ENCODE data around the gene TMEM203. TPM values are rescaled to one million over a fixed set of nuclear protein-coding genes. Genes with fewer than 3 reads are reported as not detected.

The TMEM203 gene
- total and polyA plus RNA-seq, 2 of the 13 experiments (the other 11 are each of a cell fraction or from before 2014, with no cell fraction given) = 23.4 to 36.7 TPM

DNA sequence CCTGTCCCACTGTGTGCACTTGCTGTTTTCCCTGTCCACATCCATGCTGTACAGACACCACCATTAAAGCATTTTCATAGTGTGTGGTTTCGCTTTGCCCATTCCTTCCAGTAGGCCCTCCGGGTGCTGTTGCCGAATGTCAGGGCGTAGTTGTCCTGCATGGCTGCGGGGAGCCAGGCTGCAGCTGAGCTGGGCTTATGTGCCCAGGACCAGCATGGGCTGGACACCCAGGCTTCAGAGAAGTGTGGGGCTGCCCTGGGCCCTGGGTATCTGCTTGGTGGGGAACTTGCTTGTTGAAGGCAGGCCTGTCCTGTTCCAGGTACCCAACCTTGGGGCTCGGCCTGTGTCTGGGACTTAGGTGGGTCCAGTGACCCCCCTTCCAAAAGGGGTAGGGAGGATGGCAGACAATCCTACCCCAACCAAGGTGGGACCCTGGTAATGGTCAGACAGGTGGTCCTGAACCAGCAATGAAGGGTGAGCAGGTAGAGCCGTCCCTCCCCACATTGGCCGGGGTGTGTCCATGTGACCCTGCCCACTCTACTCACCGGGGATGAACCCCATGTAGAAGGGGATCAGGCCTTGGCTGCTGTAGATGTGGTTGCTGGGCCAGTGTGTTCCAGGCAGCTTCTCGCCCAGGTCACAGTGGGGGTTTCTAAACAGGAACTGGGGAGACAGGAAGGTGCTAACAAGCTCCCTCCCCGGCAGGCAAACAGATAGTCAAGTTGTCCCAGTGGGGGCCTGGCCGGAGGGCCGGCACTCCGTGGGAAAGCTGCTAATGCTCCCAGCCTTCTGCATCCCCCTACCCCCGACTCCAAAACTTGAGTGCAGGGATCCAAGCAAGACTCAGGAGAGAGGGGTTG lies 38.4 kb upstream of the TMEM203 start (continued):
- TF ChIP-seq, protein P1, sequence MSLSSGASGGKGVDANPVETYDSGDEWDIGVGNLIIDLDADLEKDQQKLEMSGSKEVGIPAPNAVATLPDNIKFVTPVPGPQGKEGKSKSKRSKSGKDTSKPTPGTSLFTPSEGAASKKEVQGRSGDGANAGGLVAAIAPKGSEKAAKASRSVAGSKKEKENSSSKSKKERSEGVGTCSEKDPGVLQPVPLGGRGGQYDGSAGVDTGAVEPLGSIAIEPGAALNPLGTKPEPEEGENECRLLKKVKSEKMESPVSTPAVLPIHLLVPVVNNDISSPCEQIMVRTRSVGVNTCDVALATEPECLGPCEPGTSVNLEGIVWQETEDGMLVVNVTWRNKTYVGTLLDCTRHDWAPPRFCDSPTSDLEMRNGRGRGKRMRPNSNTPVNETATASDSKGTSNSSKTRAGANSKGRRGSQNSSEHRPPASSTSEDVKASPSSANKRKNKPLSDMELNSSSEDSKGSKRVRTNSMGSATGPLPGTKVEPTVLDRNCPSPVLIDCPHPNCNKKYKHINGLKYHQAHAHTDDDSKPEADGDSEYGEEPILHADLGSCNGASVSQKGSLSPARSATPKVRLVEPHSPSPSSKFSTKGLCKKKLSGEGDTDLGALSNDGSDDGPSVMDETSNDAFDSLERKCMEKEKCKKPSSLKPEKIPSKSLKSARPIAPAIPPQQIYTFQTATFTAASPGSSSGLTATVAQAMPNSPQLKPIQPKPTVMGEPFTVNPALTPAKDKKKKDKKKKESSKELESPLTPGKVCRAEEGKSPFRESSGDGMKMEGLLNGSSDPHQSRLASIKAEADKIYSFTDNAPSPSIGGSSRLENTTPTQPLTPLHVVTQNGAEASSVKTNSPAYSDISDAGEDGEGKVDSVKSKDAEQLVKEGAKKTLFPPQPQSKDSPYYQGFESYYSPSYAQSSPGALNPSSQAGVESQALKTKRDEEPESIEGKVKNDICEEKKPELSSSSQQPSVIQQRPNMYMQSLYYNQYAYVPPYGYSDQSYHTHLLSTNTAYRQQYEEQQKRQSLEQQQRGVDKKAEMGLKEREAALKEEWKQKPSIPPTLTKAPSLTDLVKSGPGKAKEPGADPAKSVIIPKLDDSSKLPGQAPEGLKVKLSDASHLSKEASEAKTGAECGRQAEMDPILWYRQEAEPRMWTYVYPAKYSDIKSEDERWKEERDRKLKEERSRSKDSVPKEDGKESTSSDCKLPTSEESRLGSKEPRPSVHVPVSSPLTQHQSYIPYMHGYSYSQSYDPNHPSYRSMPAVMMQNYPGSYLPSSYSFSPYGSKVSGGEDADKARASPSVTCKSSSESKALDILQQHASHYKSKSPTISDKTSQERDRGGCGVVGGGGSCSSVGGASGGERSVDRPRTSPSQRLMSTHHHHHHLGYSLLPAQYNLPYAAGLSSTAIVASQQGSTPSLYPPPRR (CRISPR knock-in tag; IDR thresholded peaks at IDR 0.05; ENCODE audit: borderline replicate concordance) = peak; percentile 15; the same call in 1 of the 2 replicates
- TF ChIP-seq ZNF589 (CRISPR knock-in tag; conservative IDR thresholded peaks at IDR 0.05) (0 out of 2 replicates have a peak, but pooled peaks have one; percentile 36), ERF (CRISPR knock-in tag; IDR thresholded peaks at IDR 0.05) (0 out of 2 replicates have a peak, but pooled peaks have one; percentile 10), AKAP8 (CRISPR knock-in tag; IDR thresholded peaks at IDR 0.05) (peak; percentile 87), GTF2F1 (IDR thresholded peaks at IDR 0.05; ENCODE audit: low read length) (0 out of 2 replicates have a peak, but pooled peaks have one; percentile 21), ZBTB37 (CRISPR knock-in tag; IDR thresholded peaks at IDR 0.05) (no peak; the same call in 1 of the 2 replicates), TEAD3 (CRISPR knock-in tag; optimal IDR thresholded peaks at IDR 0.05; ENCODE audit: borderline replicate concordance) (peak; percentile 36), IRX3 (CRISPR knock-in tag; IDR thresholded peaks at IDR 0.05; ENCODE audit: borderline replicate concordance, low read depth) (0 out of 2 replicates have a peak, but pooled peaks have one; percentile 52), NR3C1 (CRISPR knock-in tag; IDR thresholded peaks at IDR 0.05) (no peak), IRF2 (CRISPR knock-in tag; IDR thresholded peaks at IDR 0.05) (0 out of 2 replicates have a peak, but pooled peaks have one; percentile 13), HOXA3 (CRISPR knock-in tag; IDR thresholded peaks at IDR 0.05) (0 out of 2 replicates have a peak, but pooled peaks have one; percentile 8), ZC3H13 (CRISPR knock-in tag; IDR thresholded peaks at IDR 0.05) (peak; percentile 100), JUND (CRISPR knock-in tag; IDR thresholded peaks at IDR 0.05) (no peak), ZNF639 (CRISPR knock-in tag; conservative IDR thresholded peaks at IDR 0.05) (no peak), U2AF2 (IDR thresholded peaks at IDR 0.05; ENCODE audit: low read depth, low read length) (no peak), BRD4 (CRISPR knock-in tag; IDR thresholded peaks at IDR 0.05) (no peak), ZNF350 (CRISPR knock-in tag; IDR thresholded peaks at IDR 0.05; ENCODE audit: borderline replicate concordance, low read depth) (peak; percentile 63; the same call in 1 of the 2 replicates), ZNF331 (CRISPR knock-in tag; IDR thresholded peaks at IDR 0.05) (0 out of 2 replicates have a peak, but pooled peaks have one; percentile 7), NCOA2 (CRISPR knock-in tag; IDR thresholded peaks at IDR 0.05) (no peak), NFKB2 (CRISPR knock-in tag; IDR thresholded peaks at IDR 0.05; ENCODE audit: borderline replicate concordance) (0 out of 2 replicates have a peak, but pooled peaks have one; percentile 25), ZNF44 (CRISPR knock-in tag; IDR thresholded peaks at IDR 0.05) (no peak)
- TF ChIP-seq, protein P2, sequence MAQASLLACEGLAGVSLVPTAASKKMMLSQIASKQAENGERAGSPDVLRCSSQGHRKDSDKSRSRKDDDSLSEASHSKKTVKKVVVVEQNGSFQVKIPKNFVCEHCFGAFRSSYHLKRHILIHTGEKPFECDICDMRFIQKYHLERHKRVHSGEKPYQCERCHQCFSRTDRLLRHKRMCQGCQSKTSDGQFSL (CRISPR knock-in tag; IDR thresholded peaks at IDR 0.05) = 0 out of 2 replicates have a peak, but pooled peaks have one; percentile 20
